Measurements from ENCODE around the gene GDAP2. TPM values are rescaled to one million over a fixed set of nuclear protein-coding genes. Genes with fewer than 3 reads are reported as not detected.
A peak's percentile ranks its signal among the peaks of the same experiment; 100 is the strongest.

GDAP2 gene
- total RNA-seq, 1 donor: 26.8 TPM

DNA sequence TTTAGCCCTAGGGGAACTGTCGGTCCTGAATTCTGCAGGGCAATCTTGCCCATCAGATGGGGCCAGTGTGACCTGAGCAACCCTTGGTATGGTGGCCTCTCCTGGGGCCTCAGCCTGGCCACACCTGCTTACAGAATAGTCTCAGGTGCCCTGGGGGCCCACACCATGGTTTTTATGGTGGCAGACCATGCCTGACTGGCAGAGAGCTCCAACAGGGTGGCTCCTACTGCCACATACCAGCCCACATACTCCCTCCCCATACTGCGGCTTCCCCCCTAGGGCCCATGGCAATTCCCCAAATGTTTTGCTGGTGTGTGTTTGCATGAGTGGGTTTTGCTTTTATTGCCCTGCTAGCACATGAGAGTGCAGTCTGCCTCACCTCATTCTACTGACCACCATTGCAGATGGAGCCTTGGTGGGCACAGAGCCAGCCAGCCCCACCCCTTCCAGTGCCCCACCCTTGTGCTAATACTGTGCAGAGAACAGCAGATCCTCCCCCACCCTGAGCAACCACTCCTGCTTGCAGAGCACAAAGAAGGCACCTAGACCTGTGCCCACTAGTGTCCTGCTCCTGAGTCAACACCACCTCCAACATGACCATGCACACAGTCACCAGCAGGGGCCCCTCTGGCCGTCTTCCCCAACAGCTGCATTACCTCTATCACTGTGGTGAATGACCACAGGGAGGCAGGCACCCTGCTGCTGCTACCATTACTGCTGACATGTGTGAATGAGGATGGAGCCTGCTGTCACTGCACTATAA lies 86.8 kb downstream of the GDAP2 start:
- Histone ChIP-seq H3K4me3 (ENCODE audit: insufficient read depth, low read length) (no peak overlapping the region), H3K27ac (ENCODE audit: low read depth, low read length) (no peak overlapping the region), H3K4me2 (ENCODE audit: insufficient read depth, low read length) (no peak overlapping the region), H3K79me2 (ENCODE audit: insufficient read depth, low read length) (no peaks in the 10 kb centered on the region), H3K9me3 (ENCODE audit: low read depth, low read length) (no peaks in the 10 kb centered on the region), H3K4me1 (ENCODE audit: insufficient read depth, low read length) (peaks cover 15% of the 10 kb centered on the region), H3K27me3 (ENCODE audit: insufficient read depth, low read length) (no peaks in the 10 kb centered on the region), H4K20me1 (ENCODE audit: insufficient read depth, low read length) (no peaks in the 10 kb centered on the region), H3K36me3 (ENCODE audit: insufficient read depth, low read length) (no peaks in the 10 kb centered on the region), H2AFZ (ENCODE audit: low read length) (no peak overlapping the region)
- no peak for DNase-seq (ENCODE audit: insufficient read length, low spot score, missing footprints)
- TF ChIP-seq, protein P1, sequence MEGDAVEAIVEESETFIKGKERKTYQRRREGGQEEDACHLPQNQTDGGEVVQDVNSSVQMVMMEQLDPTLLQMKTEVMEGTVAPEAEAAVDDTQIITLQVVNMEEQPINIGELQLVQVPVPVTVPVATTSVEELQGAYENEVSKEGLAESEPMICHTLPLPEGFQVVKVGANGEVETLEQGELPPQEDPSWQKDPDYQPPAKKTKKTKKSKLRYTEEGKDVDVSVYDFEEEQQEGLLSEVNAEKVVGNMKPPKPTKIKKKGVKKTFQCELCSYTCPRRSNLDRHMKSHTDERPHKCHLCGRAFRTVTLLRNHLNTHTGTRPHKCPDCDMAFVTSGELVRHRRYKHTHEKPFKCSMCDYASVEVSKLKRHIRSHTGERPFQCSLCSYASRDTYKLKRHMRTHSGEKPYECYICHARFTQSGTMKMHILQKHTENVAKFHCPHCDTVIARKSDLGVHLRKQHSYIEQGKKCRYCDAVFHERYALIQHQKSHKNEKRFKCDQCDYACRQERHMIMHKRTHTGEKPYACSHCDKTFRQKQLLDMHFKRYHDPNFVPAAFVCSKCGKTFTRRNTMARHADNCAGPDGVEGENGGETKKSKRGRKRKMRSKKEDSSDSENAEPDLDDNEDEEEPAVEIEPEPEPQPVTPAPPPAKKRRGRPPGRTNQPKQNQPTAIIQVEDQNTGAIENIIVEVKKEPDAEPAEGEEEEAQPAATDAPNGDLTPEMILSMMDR (IDR thresholded peaks at IDR 0.05; ENCODE audit: extremely low read depth, low read depth, low read length): no peak

DNA sequence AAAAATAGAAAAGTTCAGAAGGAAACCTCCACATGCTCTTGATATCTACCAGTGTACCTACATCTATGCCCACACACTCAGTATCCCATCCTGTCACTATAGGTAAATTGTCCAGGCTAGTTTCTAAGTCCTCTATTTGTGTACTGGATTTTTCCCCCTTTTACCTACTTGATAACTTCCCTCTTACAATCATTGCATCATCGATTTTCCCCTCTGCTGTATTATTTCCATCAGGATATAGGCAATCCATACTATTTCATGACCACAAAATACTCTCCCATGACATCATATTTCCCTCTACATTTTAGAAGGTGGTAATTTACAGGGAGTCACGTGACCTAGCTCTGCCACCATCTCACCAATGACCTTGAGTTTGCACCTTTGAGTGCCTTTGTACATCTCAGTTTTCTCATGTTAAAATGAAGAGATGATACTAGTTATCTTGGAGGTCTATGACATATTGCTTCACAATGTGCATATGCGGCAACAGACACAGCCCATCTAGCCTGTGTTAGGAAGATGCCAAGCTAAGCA lies 88.2 kb downstream of the GDAP2 start:
- no peak overlapping the region for H3K27ac ChIP-seq (ENCODE audit: low read depth, low read length)
- H4K20me1 ChIP-seq (ENCODE audit: insufficient read depth, low read length): no peaks in the 10 kb centered on the region
- H3K27me3 ChIP-seq (ENCODE audit: insufficient read depth, low read length): no peaks in the 10 kb centered on the region
- H2AFZ ChIP-seq (ENCODE audit: low read length): no peak overlapping the region
- no peak overlapping the region for H3K4me2 ChIP-seq (ENCODE audit: insufficient read depth, low read length)
- H3K36me3 ChIP-seq (ENCODE audit: insufficient read depth, low read length): no peaks in the 10 kb centered on the region
- no peak for DNase-seq (ENCODE audit: insufficient read length, low spot score, missing footprints)
- TF ChIP-seq, protein P1 (IDR thresholded peaks at IDR 0.05; ENCODE audit: extremely low read depth, low read depth, low read length): no peak
- peaks cover 16% of the 10 kb centered on the region for H3K4me1 ChIP-seq (ENCODE audit: insufficient read depth, low read length)
- H3K79me2 ChIP-seq (ENCODE audit: insufficient read depth, low read length): no peaks in the 10 kb centered on the region
- no peak overlapping the region for H3K4me3 ChIP-seq (ENCODE audit: insufficient read depth, low read length)
- H3K9me3 ChIP-seq (ENCODE audit: low read depth, low read length): no peaks in the 10 kb centered on the region

DNA sequence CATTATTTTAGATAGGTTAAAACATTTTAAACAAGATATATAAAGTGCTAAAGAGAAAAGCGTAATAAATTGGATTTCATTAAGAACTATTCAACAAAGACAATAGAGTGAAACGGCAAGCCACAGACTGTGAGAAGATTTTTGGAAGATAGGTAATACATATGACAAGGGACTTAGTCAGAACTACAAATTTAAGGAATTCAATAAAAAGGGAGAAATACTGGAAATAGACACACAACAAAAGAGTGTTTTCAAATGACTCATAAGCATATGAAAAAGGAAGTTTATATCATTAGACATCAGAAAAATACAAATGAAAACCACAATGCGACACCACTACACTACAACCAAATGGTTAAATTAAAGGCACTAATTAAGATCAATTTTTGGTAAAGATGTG lies 90.5 kb downstream of the GDAP2 start:
- Histone ChIP-seq H3K27me3 (ENCODE audit: insufficient read depth, low read length) (no peaks in the 10 kb centered on the region), H4K20me1 (ENCODE audit: insufficient read depth, low read length) (no peaks in the 10 kb centered on the region), H2AFZ (ENCODE audit: low read length) (no peak overlapping the region), H3K4me3 (ENCODE audit: insufficient read depth, low read length) (no peak overlapping the region), H3K4me2 (ENCODE audit: insufficient read depth, low read length) (peak overlapping the region; percentile 58), H3K79me2 (ENCODE audit: insufficient read depth, low read length) (no peaks in the 10 kb centered on the region), H3K4me1 (ENCODE audit: insufficient read depth, low read length) (peaks cover 23% of the 10 kb centered on the region), H3K9me3 (ENCODE audit: low read depth, low read length) (no peaks in the 10 kb centered on the region), H3K27ac (ENCODE audit: low read depth, low read length) (peak overlapping the region; percentile 75), H3K36me3 (ENCODE audit: insufficient read depth, low read length) (no peaks in the 10 kb centered on the region)
- TF ChIP-seq, protein P1 (IDR thresholded peaks at IDR 0.05; ENCODE audit: extremely low read depth, low read depth, low read length): no peak
- DNase-seq (ENCODE audit: insufficient read length, low spot score, missing footprints): no peak

- DNase-seq (ENCODE audit: insufficient read length, low spot score, missing footprints): no peak
- Histone ChIP-seq H3K27ac (ENCODE audit: low read depth, low read length) (no peak overlapping the region), H3K4me3 (ENCODE audit: insufficient read depth, low read length) (no peak overlapping the region), H2AFZ (ENCODE audit: low read length) (no peak overlapping the region), H4K20me1 (ENCODE audit: insufficient read depth, low read length) (no peaks in the 10 kb centered on the region), H3K36me3 (ENCODE audit: insufficient read depth, low read length) (no peaks in the 10 kb centered on the region), H3K4me1 (ENCODE audit: insufficient read depth, low read length) (peaks cover 19% of the 10 kb centered on the region), H3K9me3 (ENCODE audit: low read depth, low read length) (no peaks in the 10 kb centered on the region), H3K79me2 (ENCODE audit: insufficient read depth, low read length) (no peaks in the 10 kb centered on the region), H3K4me2 (ENCODE audit: insufficient read depth, low read length) (no peak overlapping the region), H3K27me3 (ENCODE audit: insufficient read depth, low read length) (no peaks in the 10 kb centered on the region)
- TF ChIP-seq, protein P1 (IDR thresholded peaks at IDR 0.05; ENCODE audit: extremely low read depth, low read depth, low read length): no peak
Measured at GRCh38 chr1:117836069-117836468, 93.4 kb downstream of the GDAP2 start.
